Fibroblast of the aortic adventitia (primary cell): ENCODE data around the gene DUOXA1. TPM values are rescaled to one million over a fixed set of nuclear protein-coding genes. Genes with fewer than 3 reads are reported as not detected.
"Not testable (repeated sequence)": the region's sequence is repeated elsewhere in the genome, so short reads cannot be mapped to it uniquely, and the experiment has no call there.

Source experiments
- DNase-seq: peaks from one replicate; pipeline ENCODE4 v3.0.0-alpha.2; 2010; ENCODE audit warnings: low read depth
- H3K4me3 ChIP-seq: 2 replicates; pipeline ENCODE4 v1.5.1; 2011; ENCODE audit warnings: low read depth, mild to moderate bottlenecking, control low read depth, low read length, moderate library complexity
- CTCF ChIP-seq: IDR thresholded peaks from 2 replicates; pipeline ENCODE4 v1.5.1; 2011; ENCODE audit warnings: mild to moderate bottlenecking, low read length, control low read depth, inconsistent platforms; ENCODE audit not compliant: insufficient read depth
- total RNA-seq: library from RNA; depleted of rRNA; stranded (reverse); fragments of >200 nt; gene quantifications from 2 replicates; pipeline ENCODE4 v1.2.3, GENCODE V29; 2012; ENCODE audit warnings: low replicate concordance

DUOXA1 gene
- total RNA-seq, 1 donor: 0.36 TPM

GRCh38 chr15:45089712-45090373 lies 39.8 kb downstream of the DUOXA1 start:
- H3K4me3 ChIP-seq: no peak overlapping the region
- TF ChIP-seq CTCF: no peak
- DNase-seq: no peak

DNA sequence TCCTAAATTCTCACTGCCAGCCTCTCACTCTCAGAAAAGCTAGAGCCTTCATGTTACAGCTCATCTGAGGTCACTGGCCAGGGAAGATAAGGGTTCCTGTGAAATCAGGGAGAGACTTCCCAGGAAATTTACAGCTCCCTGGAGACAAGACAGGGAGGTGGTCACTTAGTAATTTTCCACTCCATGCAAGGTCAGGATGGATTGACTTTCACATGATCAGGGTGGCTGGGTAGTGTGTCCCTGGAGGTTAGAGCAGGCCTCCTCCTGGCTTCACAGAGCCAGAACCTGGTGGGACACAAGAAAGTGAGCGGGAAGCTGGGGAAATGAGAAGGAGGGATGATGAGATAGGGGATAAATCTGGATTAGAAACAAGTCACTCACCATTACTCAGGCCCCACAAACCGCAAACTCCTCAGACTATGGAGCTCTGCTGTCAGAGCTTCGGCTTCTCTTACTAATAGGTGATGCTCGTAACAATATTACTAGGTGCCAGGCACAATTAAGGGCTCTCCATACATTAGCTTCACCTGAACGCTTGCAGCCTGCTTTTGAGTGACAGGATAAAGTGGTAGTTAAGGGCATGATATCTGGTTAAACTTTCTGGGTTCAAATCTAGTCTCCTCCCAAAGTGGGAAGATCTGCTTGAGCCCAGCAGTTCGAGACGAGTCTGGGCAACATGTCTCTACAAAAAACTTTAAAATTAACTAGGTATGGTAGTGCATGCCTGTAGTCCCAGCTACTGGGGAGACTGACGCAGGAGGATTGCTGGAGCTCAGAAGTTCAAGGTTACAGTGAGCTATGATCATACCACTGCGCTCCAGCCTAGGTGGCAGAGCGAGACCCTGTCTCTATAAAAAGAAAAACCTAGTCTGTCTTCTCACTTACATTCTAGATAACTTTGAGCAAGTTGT lies 40.6 kb downstream of the DUOXA1 start:
- DNase-seq: peak; percentile 20
- H3K4me3 ChIP-seq: no peak overlapping the region
- no peak for TF ChIP-seq CTCF

DNA sequence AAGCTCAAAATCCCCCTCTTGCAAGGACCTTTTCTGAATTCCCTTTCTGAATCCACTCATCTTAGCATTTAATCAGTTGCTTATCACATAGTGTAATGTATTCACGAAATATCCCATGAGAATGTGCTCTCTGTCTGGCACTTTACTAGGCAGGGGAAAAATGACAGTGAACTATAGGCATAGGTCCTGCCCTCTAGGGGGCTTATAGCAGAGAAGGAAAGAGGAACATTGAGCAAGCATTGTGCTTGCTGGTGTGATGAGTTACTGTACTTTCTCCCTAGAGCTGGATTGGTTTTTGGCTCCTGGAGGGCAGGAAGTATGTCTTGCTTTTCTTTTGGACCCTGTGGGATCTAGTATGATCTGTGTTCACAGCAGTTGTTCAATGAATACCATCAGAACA lies 42.2 kb downstream of the DUOXA1 start:
- DNase-seq: no peak
- no peak for TF ChIP-seq CTCF
- no peak overlapping the region for H3K4me3 ChIP-seq

GRCh38 chr15:45084163-45084562 lies 45.5 kb downstream of the DUOXA1 start:
- TF ChIP-seq CTCF: no peak
- DNase-seq: no peak
- H3K4me3 ChIP-seq: no peak overlapping the region

DNA sequence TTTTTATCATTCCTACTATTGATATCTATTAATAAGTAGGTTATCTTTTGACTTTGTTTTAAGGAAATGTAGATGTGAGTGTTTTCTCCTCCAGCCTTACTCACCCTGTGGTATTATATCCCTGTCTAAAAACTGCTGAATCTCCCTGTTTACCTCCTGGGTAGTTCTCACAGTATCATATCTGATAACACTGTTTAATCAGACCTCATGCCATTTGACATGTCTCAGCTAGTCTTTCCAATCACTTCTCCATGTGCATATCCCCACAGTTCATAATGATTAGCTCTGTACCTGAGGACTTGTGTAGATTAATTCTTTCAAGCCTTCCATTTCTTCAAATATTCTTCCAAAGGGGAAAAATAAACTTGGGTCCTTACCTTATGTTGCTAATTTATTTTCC lies 46.5 kb downstream of the DUOXA1 start:
- no peak overlapping the region for H3K4me3 ChIP-seq
- TF ChIP-seq CTCF: no peak
- no peak for DNase-seq

DNA sequence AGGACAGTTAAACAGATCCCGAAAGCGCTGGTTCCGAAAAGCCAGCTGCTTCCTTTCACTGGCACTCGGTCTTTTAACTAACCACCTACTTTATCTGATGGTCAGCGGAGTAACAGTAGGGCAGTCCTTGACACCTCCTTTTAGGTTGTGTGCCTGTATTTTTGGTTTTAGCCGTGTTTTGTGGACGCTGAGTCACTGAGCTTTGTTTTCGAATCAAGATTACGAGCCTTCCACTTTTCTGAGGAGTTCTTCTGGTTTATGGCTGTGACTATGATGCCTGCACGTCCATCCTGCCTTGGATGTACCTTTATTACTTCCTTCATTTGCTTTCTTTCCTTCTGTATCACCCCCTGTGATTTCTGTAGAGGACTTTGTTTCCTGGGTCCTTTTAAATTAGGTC lies 47.3 kb downstream of the DUOXA1 start:
- not testable (repeated sequence) for H3K4me3 ChIP-seq, DNase-seq

DNA sequence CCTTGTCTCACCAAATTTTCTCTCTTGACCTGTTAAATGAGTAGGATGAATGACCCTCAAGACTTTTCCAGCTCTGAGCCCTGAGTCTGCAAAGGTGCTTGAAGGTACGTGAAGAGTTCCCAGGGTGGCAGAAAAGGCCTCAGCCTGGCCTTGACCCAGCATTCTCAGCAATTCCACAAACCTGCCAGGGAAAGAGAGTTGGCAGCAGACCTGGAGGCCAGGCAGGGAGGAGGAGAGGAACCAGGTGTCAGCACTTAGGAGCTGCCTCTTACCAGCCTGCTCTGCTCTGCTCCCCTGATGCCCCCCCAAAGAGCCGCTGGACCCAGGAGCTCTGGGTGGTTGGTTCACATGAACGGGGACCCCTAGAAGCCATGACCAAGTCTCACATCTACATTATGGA lies 49.1 kb downstream of the DUOXA1 start:
- DNase-seq, H3K4me3 ChIP-seq: not testable (repeated sequence)

- peak; percentile 15 for DNase-seq
- not testable (repeated sequence) for H3K4me3 ChIP-seq
Measured at GRCh38 chr15:45079628-45080246, 49.9 kb downstream of the DUOXA1 start.

- not testable (repeated sequence) for DNase-seq, H3K4me3 ChIP-seq
Measured at GRCh38 chr15:45079201-45079600, 50.5 kb downstream of the DUOXA1 start.

GRCh38 chr15:45077391-45077790 lies 52.3 kb downstream of the DUOXA1 start:
- H3K4me3 ChIP-seq, DNase-seq: not testable (repeated sequence)

DNA sequence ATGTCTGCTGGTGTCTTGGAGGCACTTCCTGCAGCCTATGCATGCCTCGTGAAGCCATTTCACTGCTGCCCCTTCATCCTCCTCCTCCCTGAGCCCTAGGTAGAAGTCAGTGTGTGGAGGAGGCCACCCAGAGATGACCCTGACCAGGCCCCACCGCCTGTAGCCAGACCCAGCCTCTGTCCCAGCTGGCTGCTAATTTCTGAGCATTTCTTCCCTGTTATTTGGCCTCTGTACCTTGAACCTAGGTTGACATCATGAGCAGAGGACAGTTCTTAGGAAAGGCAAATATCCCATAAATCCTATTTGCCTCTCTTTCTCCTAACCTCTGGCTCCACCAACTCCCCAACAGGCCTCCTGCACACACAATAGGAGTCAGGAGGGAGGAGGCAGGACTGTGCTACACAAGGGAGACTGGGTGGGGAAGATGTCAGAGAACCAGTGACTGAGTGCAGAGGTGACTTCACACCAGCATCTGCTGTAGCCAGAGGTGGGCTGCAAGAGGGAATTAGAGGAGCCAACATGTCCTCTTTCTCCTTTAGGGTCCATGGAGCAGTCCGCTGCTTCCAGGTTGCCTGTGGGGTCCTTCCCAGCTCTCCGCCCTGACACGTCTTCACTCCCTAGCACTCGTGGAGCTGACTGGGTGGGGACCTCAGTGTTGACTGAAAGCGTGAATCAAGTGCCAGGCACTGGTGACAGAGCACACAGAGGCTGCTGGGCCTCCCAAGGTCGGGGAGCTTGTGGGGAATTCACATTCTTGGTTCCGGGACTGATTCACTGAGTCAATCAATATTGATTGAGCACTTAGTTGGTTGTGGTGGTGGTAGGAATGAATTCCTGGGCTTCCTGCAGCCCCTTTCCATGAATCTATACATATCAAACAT lies 54.0 kb downstream of the DUOXA1 start:
- H3K4me3 ChIP-seq, DNase-seq: not testable (repeated sequence)
